HG03520 (cell line): ENCODE measurements around the gene PLXND1.

Experiments used
- ATAC-seq: cut with Tn5 transposase; IDR thresholded peaks from one replicate; pipeline ENCODE4 v1.9.1; 2021; ENCODE audit warnings: mild to moderate bottlenecking, moderate library complexity; ENCODE audit not compliant: unreplicated experiment

PLXND1 gene

DNA sequence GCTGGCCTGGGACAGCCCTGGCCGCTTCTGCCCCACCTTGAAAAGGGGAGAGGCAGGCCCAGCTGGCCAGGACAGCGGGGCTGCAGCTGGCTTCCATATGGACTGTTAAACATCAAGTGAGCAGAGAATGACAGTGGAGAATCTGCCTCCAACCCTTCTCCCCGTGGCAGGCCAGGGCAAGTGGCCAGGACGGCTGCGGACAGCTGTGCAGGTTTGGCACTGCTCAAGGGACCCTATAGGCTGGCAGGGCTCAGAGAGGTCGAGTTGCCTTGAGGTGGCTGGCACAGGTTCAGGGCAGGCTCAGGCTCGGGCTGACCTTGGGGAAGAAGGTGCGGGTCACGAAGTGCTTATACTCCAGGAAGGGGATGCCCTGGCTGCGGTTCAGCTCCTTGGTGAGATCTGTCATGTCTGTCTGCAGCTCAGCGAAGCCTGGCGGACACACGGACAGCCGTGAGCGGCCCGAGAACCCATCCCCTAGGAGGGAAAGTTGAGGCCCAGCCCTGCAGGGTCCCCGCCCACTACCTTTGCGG, 39.2 kb downstream of the PLXND1 start:
- ATAC-seq = no peak

DNA sequence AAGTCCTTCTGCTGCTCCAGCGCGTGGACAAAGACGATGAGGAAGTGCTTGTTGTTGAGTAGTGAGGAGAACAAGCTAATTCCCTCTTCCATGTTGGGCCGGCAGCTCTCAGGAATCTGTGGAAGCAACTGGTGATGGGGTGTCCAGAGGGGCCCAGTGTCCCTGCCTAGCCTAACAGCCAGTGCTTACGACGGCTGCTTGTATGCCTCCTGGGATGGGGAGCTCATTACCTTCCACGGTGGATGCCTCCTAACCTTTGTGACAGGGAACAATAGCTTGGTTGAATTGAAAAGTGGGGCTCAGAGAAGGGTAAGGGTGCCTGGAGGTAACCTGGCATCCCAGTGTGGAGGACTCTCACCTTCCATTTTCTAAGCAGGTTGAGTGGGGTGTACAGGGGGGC, 40.6 kb downstream of the PLXND1 start:
- ATAC-seq = no peak

GRCh38 chr3:129564981-129565644, 41.4 kb downstream of the PLXND1 start:
- ATAC-seq = no peak

- ATAC-seq = no peak
Observed at GRCh38 chr3:129563850-129564535, 42.5 kb downstream of the PLXND1 start.

GRCh38 chr3:129563332-129563731, 43.1 kb downstream of the PLXND1 start:
- no peak for ATAC-seq

- ATAC-seq = no peak
Observed at GRCh38 chr3:129562803-129563202, 43.7 kb downstream of the PLXND1 start.

GRCh38 chr3:129561619-129562248, 44.7 kb downstream of the PLXND1 start:
- no peak for ATAC-seq

- ATAC-seq = no peak
Observed at GRCh38 chr3:129560911-129561594, 45.4 kb downstream of the PLXND1 start.

DNA sequence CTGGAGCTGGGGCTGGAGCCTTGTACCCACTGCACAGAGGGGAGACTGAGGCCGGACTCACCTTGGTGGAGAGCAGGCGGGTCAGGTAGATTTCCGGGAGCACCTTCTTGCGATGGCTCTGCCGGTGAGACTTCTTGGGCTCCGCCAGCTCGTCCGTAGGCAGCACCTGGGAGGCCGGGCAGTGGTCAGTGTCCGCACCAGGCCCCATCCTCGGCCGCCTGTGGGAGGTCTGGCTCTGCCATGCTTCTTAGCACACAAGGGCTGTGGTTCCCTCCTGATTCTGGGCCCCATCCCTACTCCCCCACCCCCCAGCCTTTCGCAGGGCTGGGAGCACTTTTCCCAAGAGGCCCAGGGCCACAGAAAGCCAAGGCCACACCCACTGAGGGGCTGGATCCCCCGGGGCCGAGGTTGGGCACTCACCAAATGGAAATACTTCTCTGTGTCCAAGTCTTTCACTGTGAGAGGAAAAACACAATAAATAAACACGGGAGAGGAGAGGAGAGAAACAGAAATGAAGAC, 46.1 kb downstream of the PLXND1 start:
- no peak for ATAC-seq

DNA sequence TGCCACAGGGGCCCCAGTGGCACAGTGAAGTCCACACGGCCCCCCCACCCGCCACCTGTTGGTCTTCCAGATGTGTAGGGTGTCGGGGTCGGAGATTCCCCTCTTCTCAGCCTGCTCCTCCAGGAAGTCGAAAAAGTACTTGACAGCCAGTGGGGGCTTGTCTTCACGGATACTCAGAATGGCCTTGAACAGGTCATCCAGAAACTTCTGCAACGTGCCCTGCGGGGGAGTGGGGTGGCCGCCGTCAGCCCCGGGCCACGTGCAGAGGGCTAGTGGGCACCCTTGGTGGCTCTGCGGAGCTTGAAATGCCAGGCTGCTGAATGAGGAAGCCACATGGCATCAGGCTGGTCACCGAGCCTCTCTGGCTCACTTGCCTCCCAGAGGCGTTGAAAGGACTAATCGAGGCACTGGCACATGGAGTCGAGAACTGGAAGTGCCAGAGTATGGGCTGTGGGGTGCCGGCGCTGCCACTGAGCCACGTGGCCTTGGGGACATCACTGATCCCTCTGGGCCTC, 46.9 kb downstream of the PLXND1 start:
- ATAC-seq = no peak

DNA sequence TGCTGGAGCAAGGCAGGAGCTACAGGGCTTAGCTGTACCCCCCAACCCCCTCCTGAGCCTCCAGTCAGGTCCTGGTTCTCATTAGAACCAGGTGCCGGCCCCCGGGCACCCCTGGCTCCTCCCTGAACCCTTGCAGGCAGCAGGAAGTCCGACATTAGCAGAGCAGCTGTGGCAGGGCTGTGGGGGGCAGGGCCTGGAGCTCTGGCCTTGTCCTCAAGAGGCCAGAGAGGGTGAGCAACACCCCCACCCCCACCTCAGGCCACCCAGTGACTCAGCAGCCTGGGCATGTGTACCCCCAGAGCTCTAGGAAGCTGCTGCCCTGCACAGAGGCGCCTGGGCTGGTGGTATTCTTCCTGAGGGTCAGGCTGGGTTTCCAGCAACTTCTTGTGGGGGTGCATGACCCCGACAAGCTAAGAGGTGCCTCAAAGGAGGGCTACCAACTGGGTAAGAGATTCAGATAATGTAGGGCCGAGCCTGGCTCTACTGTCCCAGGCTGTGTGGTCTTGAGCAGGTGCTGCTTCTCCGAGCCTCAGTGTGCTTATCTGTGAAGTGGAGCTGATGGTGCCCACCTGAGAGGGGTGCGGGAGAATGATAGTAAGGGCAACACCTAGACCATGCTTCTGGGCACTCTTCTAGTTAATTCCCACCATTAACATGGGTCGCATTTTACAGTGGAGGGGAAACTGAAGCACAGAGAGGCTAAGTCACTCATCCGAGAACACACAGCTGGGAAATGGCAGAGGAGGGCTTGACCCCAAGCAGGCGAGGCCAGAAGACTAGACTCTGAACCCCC, 47.5 kb downstream of the PLXND1 start:
- no peak for ATAC-seq

DNA sequence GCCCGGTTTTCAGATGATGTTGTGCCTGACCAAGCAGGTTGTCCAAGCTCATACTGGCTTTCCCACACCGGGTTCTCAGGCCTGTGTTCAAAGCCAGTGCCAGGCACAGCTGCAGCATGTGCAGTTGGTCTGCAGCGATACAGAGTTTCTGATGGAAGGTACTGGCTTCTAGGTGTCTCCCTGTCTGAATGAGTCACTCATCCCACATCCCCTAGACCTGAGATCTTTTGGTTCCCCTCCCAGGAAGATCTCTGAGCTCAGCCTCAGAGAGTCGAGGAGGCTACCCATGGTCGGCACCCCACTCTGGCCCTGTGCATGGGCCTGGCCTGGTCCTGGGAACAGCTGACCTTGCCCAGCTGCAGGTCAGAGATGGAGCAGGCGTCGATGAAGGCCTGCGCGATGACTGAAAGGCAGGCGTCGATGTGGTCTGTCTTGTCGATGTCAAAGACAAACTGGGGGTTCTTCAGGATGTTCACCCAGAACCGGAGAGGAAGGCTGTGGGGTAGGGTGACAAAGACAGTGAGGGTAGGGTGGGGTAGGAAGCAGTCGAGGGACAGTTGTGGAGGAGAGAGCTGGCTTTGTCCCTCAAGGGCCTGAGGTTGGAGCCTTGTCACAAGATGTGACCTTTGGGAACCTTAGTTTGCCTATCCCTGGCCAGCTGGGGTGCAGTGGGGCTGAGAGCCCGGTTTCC, 48.2 kb downstream of the PLXND1 start:
- ATAC-seq = no peak

DNA sequence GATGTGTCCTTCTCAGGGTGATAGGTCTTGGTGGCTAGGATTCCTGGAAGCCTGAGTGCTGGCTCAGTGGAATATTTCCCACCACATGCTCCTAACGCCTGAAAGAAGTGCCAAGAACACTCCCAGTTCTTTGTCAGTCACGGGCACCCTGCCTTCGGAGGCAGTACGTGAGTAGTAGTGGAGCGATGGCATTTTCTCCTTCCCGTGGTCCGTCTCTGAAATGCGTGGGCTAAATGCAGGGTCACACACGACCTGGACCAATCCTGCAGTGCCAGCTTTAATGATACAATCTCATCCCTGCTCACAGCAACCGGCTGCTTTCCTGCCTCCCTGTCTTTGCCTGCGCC, 49.0 kb downstream of the PLXND1 start:
- ATAC-seq = no peak

GRCh38 chr3:129556890-129557547, 49.5 kb downstream of the PLXND1 start:
- ATAC-seq = no peak

DNA sequence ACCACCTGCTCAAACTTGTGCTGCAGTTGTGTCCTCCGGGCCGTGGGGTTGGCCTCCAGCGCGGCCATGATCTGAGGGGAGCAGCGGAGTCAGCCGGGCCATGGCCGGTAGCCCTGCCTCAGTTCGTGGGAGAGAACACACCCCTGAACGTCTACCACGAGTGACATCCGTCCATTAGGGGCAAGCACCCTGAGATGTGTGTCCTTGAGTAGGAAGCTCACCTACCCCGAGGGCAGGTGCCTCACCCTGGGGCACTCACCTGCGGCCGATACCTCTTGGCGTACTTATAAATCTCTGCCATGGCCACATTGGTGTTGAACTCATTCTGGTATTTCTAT, 50.1 kb downstream of the PLXND1 start:
- ATAC-seq = no peak

DNA sequence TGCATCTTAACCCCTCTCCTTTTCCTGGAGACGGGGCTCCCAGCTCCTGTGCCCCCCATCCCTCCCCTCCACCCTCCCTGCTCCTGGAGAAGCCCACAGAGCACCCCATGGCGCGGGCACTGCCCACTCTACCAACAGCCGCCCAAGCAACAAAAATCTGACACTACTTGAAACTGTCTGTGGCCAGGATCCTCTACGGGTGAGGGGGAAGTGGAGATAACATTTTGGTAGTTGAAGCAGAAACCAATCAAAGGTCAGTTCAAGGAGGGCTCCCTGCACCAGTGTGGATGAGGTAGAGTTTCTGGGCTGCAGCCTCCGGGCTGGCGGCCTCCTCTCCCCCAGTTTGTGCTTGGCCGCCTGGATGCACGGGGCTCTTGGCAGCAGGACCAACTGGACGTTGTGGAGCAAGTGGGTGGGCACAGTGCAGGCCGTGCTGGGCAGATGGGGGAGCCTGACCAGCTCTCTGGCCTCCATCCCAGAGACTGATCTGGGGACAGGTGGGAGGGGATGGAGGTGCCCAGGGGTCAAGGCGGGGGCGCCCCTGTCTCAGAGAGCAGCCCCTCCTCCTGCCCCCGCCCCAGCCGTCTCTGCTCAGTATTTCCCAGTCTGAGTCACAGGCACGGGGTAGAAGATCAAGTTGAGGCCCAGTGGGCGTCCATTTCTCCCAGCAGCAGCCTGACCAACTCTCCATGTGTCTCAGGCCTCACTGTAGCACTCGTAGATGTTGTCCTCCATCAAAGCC, 50.7 kb downstream of the PLXND1 start:
- ATAC-seq = no peak

- ATAC-seq = no peak
Observed at GRCh38 chr3:129555153-129555550, 51.3 kb downstream of the PLXND1 start.

DNA sequence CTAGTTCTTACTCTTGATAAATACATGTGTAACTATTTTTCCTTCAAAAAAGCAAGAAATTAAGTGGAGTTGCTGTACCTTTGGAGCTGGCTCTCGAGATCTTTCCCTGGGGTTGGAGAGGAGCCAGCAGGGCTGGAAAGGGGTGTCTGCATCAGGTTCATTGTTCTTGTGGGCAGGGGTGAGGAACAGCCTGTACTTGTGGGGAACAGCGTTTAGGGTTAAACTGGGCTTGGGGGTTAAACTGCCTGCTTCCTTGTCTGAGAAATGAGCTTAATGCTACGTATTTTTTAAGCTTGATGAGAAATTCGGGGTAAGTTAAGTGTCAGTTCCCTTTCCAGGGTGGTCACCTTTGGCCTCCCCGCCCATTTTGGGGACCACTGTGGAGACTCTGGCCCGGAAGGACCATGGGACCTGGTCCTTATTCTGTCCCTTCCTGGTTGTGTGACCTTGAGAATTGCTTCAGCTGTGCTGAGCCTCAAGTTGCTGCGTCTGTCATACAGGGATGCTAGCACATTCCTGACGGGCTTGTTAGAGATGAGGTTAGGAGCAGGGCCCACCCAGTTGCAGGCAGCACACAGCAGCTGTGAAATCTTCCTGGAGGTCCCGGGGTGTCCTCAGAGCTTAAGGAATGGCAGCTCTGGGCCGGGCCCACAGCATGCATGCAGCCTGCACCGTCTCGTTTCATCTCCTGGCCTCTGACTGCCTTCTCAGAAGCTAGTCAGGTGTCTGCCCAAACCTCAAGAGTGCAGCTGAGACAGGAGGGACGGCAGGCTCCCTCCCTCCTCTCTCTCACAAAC, 51.9 kb downstream of the PLXND1 start:
- no peak for ATAC-seq
